Memory B cell (primary cell): ENCODE measurements around the gene CFAP221.

Experiments
- ATAC-seq: fragments of 150-1000 bp; cut with Tn5 transposase; 2 replicates; pipeline ENCODE4 v1.10.0; 2021; ENCODE audit warnings: low read depth, mild to moderate bottlenecking, moderate library complexity
- DNase-seq, 2 donors: peaks; one replicate each; pipeline ENCODE4 v3.0.0; 2022; ENCODE audit warnings: low spot score in 2 of 2
- H3K27ac Mint-ChIP-seq: one replicate; pipeline ENCODE4 v1.8.0; 2022; ENCODE audit warnings: mild to moderate bottlenecking, moderate library complexity, mixed read lengths
- H3K27me3 Mint-ChIP-seq: one replicate; pipeline ENCODE4 v1.8.0; 2022; ENCODE audit warnings: mixed read lengths
- H3K36me3 Mint-ChIP-seq: one replicate; pipeline ENCODE4 v1.8.0; 2022; ENCODE audit warnings: mild to moderate bottlenecking, mixed read lengths
- H3K4me1 Mint-ChIP-seq: one replicate; pipeline ENCODE4 v1.8.0; 2022; ENCODE audit warnings: mixed read lengths
- H3K4me3 Mint-ChIP-seq: one replicate; pipeline ENCODE4 v1.8.0; 2022; ENCODE audit warnings: mild to moderate bottlenecking, moderate library complexity, mixed read lengths
- H3K9me3 Mint-ChIP-seq: one replicate; pipeline ENCODE4 v1.8.0; 2022; ENCODE audit warnings: mixed read lengths

The CFAP221 gene

DNA sequence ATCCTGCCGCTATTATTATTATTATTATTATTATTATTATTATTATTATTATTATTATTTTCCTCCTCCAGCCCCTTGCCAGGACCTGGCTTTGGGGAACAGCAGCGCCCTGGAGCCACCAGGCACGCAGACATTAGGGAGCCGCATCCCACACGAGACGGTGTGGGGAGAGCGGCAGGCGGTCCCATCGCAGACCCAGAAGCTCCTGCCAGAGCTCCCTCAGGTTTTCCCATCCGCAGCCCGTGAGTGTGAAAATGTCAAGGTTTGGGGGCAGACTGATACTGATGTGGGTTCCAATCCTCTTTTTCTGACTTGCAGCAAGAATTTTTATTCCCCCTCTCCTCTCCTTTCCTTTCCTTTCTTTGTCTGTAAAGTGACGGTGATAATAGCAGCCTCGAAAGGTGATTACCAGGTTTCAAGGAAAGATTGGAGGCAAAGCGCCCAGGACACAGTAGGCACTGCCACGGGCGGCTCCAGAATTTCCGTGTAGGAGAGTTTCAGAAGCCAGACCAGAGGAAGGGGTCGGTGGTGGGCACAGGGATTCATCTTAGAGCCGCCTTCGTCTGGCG is 20.8 kb upstream of the CFAP221 start:
- Mint-ChIP-seq H3K4me3 (no peak overlapping the region), H3K27me3 (peaks cover 30% of the 10 kb centered on the region), H3K27ac (no peak overlapping the region), H3K36me3 (no peaks in the 10 kb centered on the region), H3K4me1 (no peaks in the 10 kb centered on the region), H3K9me3 (no peaks in the 10 kb centered on the region)
- DNase-seq (no peak), ATAC-seq (no peak)

DNA sequence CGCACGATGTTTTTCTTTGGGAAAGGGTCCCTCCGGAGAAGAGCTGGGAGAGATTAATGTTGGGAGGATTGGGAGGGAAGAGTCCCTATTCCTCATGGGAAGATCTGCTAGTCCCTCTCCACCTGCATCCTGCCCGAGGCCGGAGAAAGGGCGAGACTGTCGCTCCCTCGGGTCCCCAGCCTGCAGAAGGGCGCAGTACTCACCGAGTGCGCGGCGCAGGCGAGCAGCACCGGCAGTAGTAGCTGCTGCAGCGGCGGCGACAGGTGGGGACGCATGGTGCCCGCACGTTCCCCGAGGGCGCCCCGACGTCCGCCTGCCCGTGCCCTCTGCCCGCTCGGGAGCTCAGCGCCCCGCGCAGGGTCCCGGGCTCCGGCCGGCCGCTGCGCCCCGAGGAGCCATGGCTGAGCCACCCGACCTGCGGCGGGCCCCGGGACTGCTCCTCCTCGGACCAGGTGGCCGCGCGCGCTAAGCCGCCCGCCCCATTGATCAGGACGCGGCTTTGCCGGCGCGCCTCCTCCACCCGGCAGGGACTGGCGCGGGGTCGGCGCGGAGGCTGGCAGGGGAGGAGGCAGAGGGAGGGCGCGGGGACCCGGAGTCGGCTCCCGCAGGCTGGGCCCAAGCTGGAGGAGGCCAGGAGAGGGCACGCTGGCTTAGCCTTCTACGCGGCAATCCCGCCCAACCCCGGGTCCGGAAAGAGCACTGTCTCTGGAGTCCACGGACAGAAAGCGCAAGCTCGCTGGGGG is 20.1 kb upstream of the CFAP221 start, which contains the start of gene SCTR:
TSS of gene SCTR (minus strand) at position 532 of the 743 bp plus-strand sequence. CDS start at position 275, 257 bp downstream.
- Mint-ChIP-seq H3K27me3 (peaks cover 32% of the 10 kb centered on the region), H3K27ac (no peak within 1 kb of the TSS), H3K4me3 (no peak within 1 kb of the TSS), H3K36me3 (no peaks in the 10 kb centered on the region), H3K4me1 (no peaks in the 10 kb centered on the region), H3K9me3 (no peaks in the 10 kb centered on the region)
- no peak for ATAC-seq
- DNase-seq = no peak

DNA sequence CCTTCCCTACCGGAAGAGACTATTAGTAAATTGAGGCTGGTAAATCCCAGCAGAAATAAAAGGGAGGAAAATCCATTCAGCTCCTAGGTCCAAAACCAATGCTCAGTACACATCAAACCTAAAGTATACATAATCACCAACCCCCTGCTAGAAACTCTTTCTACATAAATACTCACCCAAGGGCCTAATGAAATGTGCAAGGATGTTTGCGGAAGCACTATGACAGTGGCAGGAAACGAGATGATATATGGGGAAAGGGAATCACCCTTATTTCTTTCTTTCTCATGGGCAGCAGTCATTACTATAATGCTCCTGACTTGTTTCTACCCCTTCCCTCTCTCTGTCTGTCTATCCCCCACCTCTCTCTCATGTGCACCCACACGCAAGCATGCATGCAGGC is 18.6 kb upstream of the CFAP221 start:
- no peak for ATAC-seq
- Mint-ChIP-seq H3K27me3 (peaks cover 32% of the 10 kb centered on the region), H3K4me3 (no peak overlapping the region)

DNA sequence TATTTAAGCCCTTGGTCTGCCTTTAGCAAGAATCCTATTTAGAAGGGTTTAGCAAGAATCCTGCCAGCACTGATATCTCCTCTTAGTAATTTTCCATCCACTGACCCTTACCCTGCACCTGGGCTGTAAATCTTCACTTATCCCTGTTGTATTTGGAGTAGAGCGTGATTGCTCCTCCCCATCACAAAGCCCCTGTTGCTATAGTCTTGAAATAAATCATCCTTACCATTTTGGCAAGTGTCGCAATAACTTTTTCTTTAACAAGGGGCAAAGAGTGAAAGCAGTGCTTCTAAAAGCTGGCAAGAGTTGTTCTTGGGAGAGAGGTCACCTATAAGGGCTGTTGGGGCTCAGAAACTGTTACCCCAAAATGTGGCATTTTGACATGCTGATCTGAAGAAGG is 16.2 kb upstream of the CFAP221 start:
- DNase-seq (no peak), ATAC-seq (no peak)
- Mint-ChIP-seq H3K4me3 (no peak overlapping the region), H3K27ac (no peak overlapping the region), H3K9me3 (peaks cover 10% of the 10 kb centered on the region), H3K36me3 (no peaks in the 10 kb centered on the region), H3K4me1 (no peaks in the 10 kb centered on the region), H3K27me3 (peaks cover 31% of the 10 kb centered on the region)

More for the DNA sequence above, 18.6 kb upstream of the CFAP221 start:
- Mint-ChIP-seq H3K9me3 (no peaks in the 10 kb centered on the region), H3K27ac (no peak overlapping the region), H3K4me1 (no peaks in the 10 kb centered on the region), H3K36me3 (no peaks in the 10 kb centered on the region)
- no peak for DNase-seq

DNA sequence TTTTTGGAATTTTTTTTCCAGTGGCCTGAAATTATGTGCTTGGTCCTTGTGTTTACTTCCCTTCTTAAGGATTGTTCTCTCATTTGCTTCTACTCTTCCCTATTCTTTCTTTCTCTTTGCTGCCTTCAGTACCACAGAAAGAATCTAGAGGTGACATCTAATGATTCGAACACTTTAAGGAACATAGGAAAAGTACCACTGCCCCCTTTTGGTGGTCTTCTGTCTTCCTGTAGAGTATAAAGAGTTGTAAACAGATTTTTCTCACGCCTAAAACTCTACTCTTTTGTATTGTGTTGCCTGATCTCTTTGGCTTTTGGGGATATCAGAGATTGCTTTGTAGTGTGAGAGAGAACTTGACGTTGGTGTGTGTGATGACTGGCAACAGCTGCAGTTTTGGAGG is 13.0 kb upstream of the CFAP221 start:
- H3K9me3 Mint-ChIP-seq = peaks cover 19% of the 10 kb centered on the region
- ATAC-seq = no peak
- H3K27me3 Mint-ChIP-seq = peaks cover 17% of the 10 kb centered on the region
- no peak overlapping the region for H3K27ac Mint-ChIP-seq
- no peaks in the 10 kb centered on the region for H3K4me1 Mint-ChIP-seq
- no peaks in the 10 kb centered on the region for H3K36me3 Mint-ChIP-seq
- no peak for DNase-seq
- no peak overlapping the region for H3K4me3 Mint-ChIP-seq

DNA sequence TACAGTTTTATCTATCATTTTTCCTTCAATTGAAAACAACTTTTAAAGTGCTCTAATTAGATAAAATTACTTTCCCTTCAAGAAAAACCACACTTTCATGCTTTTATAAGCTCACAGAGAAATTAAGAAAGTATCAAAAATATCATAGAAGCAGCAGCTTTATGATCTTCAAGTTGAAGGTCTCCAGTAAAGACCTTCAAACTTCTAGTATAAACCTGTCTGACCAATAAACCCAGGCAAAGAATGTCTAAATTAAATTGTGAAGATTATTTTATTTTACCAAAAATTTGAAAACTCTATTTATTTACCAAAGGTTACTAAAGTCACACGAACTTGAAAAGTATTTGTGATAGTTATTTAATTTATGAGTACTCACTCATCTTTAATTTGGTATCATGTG is 10.7 kb upstream of the CFAP221 start:
- H3K4me3 Mint-ChIP-seq = no peak overlapping the region
- no peaks in the 10 kb centered on the region for H3K36me3 Mint-ChIP-seq
- DNase-seq = no peak
- H3K9me3 Mint-ChIP-seq = peaks cover 19% of the 10 kb centered on the region
- ATAC-seq = no peak
- no peak overlapping the region for H3K27ac Mint-ChIP-seq
- no peaks in the 10 kb centered on the region for H3K4me1 Mint-ChIP-seq
- peaks cover 5% of the 10 kb centered on the region for H3K27me3 Mint-ChIP-seq

DNA sequence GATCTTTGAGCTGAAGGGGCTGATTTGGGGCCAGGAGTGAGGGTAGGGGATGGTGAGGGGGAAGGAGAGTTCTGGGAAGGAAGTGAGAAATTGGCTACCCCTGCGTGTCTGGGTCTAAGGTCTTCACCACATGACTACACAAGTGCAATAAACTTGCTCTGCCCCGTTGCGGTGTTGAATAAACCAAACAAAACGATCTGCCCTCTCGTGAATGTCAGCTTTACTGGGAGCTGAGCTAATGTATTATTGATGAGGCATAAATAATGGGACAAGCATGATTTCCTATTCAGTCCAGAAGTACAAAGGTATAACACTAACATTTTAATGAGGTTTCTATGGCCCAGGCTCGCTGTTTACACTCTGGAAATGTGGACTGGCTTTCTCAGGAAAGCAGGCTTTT is 8.0 kb upstream of the CFAP221 start:
- no peak overlapping the region for H3K4me3 Mint-ChIP-seq
- ATAC-seq = no peak

DNA sequence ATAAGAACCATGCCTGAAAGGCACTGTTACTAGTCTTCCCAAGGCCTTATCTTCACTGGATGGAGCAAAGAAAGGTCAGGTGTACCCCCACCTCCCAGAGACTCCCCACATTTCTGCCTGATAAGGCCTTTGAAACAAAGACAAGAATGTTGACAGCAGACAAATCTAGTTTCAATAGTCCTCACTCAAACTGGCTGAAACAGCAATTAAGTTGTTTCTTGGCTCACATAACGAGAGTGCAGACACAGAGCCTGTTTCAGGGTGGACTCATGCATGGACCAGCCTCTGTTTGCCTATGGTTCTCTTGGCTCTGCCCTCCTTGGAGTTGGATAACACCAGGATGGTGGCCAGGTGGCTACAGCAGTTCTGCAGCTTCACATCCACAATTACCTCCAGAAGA is 7.5 kb upstream of the CFAP221 start:
- Mint-ChIP-seq H3K27me3 (peaks cover 6% of the 10 kb centered on the region), H3K9me3 (peaks cover 15% of the 10 kb centered on the region), H3K27ac (no peak overlapping the region), H3K4me1 (no peaks in the 10 kb centered on the region), H3K4me3 (no peak overlapping the region), H3K36me3 (no peaks in the 10 kb centered on the region)
- ATAC-seq = no peak
- no peak for DNase-seq

More for the DNA sequence above, 8.0 kb upstream of the CFAP221 start:
- H3K36me3 Mint-ChIP-seq = no peaks in the 10 kb centered on the region
- H3K27me3 Mint-ChIP-seq = peaks cover 5% of the 10 kb centered on the region
- H3K9me3 Mint-ChIP-seq = peaks cover 18% of the 10 kb centered on the region
- H3K4me1 Mint-ChIP-seq = no peaks in the 10 kb centered on the region
- DNase-seq = no peak
- H3K27ac Mint-ChIP-seq = no peak overlapping the region

DNA sequence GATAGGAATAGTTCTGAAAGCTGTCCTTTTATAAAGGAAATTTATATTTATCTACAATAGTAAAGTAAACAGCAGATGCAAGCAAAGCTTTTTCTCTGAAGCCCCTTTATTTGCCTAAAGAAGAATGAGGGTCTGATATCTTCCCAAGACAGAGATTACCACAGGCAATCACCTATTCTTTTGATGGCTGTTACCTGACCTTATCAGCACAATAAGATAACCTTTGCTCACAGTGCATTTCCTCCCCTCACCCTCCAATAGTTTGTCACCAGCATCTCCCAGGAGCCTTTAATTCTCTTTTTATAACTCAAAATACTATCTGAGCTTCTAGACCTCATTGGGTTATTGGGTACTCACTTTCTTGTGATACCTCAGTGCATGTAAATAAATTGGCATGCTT is 6.5 kb upstream of the CFAP221 start:
- Mint-ChIP-seq H3K4me3 (no peak overlapping the region), H3K36me3 (no peaks in the 10 kb centered on the region)

DNA sequence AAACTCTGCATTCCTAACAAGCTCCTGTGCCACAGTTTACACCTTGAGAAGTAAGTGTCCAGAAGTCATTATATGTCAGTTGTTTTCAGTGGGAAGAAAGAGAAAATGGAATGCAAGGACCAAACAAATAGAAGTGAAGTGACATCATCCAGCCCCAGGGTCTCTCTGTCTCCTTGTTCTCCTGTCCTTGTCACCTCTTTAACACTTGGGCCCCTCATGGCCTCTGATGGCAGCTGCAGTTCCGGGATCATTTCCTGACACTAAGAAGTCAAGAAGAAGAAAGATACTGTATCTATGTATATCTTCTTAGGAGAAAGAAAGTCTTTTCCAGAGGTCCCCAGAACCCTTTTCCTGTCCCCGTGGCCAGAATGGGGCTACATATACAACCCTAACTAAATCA is 2.8 kb upstream of the CFAP221 start:
- peaks cover 27% of the 10 kb centered on the region for H3K27me3 Mint-ChIP-seq
- H3K4me1 Mint-ChIP-seq = peaks cover 6% of the 10 kb centered on the region
- peaks cover 3% of the 10 kb centered on the region for H3K9me3 Mint-ChIP-seq
- no peak overlapping the region for H3K4me3 Mint-ChIP-seq
- DNase-seq (no peak), ATAC-seq (no peak)
- no peaks in the 10 kb centered on the region for H3K36me3 Mint-ChIP-seq
- H3K27ac Mint-ChIP-seq = no peak overlapping the region

More for the DNA sequence above, 6.5 kb upstream of the CFAP221 start:
- DNase-seq (no peak), ATAC-seq (no peak)
- Mint-ChIP-seq H3K9me3 (peaks cover 10% of the 10 kb centered on the region), H3K4me1 (no peaks in the 10 kb centered on the region), H3K27ac (no peak overlapping the region), H3K27me3 (peaks cover 9% of the 10 kb centered on the region)

DNA sequence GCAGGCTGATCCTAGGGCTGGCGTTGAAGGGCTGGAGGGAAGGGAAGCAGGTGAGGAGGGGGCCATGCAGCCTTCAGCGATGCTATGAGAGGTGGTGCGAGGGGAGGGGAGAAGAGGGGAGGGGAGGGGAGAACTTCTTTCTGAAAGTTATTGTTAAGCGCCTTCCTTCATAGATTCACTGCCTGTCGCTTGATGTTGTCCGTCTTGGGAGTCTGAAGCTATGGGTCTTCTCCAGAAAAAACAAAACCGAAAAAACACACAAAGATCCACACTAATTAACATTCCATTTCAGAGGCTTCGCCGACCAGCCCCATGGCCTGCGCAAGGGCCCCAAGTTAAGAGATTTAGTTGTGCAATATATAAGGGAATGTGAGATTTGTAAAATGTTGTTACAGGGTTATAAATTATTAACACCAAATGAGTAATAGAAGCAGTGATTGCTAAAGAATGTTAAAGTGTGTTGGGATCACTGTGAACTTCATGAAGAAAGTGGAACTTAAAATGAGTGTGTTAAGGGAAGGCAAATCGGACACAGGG is 758 bp downstream of the CFAP221 start:
- peaks cover 3% of the 10 kb centered on the region for H3K9me3 Mint-ChIP-seq

DNA sequence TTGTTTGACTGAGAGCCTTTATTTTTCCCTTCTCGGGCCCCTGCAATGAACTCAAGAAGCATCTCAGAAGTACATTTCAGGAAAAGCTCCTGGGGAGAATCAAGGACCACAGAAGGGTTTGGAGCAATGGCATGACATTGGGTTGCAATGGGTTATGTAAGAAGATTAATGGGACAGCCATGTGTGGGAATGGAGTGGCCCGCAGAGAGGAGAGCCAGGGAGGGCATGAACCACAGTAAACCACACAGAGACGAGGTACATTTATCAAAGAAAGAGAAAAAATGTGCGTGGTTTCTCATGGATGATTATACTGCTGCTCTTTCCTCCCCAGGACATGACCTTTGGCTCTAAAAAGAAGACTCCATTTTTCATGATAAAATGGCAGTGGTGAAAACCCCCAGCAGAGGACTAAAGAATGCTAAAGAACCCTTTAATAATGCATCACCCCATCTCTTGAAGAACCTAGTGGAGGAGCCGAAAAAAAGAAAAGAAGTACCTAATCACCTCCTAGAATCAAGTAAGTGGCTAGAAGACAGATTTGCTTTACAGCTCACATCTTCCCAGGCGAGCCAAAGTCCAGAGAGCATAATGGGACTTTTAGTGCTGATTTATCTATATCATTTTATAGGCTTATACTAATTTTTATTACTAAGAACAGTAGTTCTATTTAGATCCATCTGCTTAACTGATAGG is 1.7 kb downstream of the CFAP221 start:
- H3K27ac Mint-ChIP-seq = no peak overlapping the region
- peaks cover 6% of the 10 kb centered on the region for H3K4me1 Mint-ChIP-seq
- peaks cover 3% of the 10 kb centered on the region for H3K9me3 Mint-ChIP-seq
- no peak for ATAC-seq
- no peak overlapping the region for H3K4me3 Mint-ChIP-seq
- peaks cover 30% of the 10 kb centered on the region for H3K27me3 Mint-ChIP-seq
- H3K36me3 Mint-ChIP-seq = no peaks in the 10 kb centered on the region
- no peak for DNase-seq

More for the DNA sequence above, 758 bp downstream of the CFAP221 start:
- Mint-ChIP-seq H3K36me3 (no peaks in the 10 kb centered on the region), H3K4me1 (peaks cover 6% of the 10 kb centered on the region), H3K27ac (no peak overlapping the region), H3K27me3 (peaks cover 32% of the 10 kb centered on the region), H3K4me3 (no peak overlapping the region)
- no peak for ATAC-seq
- DNase-seq = no peak

DNA sequence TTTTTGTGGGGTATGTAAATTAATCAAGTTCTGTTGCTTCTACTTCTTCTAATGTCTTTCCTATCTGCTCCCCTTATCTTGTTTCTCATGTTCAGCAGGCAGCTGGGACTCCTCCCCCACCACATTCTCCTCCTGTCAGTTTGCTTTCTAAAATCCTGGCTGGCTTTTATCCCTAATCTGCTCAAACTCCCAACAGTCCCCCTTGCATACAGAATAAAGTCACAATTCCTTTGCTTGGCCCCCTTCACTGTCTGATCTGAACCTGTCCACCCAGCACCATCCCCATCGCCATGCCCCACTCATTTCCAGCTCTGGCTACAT is 2.2 kb downstream of the CFAP221 start:
- H3K27ac Mint-ChIP-seq = no peak overlapping the region
- H3K4me1 Mint-ChIP-seq = peaks cover 6% of the 10 kb centered on the region
- peaks cover 29% of the 10 kb centered on the region for H3K27me3 Mint-ChIP-seq
- ATAC-seq (no peak), DNase-seq (no peak)
- peaks cover 3% of the 10 kb centered on the region for H3K9me3 Mint-ChIP-seq
- no peak overlapping the region for H3K4me3 Mint-ChIP-seq
- H3K36me3 Mint-ChIP-seq = no peaks in the 10 kb centered on the region

DNA sequence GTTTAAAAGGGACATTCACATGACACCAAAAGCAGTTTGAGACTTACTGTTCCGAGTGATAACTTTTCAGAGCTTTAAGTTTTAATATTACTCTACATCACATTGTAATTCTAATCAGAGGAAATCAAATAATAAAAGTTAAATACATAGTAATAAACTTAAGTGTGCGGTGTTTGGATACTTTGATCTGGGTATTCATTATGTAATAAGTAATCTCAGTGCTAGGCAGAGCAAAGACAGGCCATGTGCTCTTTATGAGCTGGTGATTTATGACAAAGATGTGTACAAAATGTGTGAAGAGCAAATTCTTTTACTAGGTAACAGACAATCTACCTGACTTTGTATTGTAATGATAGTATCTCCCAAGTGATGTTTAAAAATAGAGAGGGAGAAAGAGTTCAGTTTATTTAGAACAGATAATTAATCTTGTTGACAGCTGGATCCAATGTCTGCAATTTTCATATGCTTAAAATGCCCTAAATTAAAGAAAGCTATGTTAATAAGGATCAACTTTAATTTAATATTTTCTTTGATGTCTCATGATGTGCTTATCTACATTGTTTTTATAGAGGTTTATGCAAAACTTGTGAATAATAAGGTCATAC is 4.4 kb downstream of the CFAP221 start:
- Mint-ChIP-seq H3K27me3 (peaks cover 17% of the 10 kb centered on the region), H3K36me3 (no peaks in the 10 kb centered on the region), H3K4me1 (no peaks in the 10 kb centered on the region), H3K9me3 (no peaks in the 10 kb centered on the region), H3K27ac (no peak overlapping the region), H3K4me3 (no peak overlapping the region)
- ATAC-seq (no peak), DNase-seq (no peak)
